Hepatocyte (in vitro differentiated cells): ENCODE data around the gene KNCN. TPM values are rescaled to one million over a fixed set of nuclear protein-coding genes. Genes with fewer than 3 reads are reported as not detected.

Experiments
- DNase-seq: peaks from one replicate; pipeline ENCODE4 v3.0.0-alpha.2; 2016; ENCODE audit warnings: low spot score
- H2AFZ ChIP-seq: fragments of 200-600 bp; sonication (generic); 2 replicates; pipeline ENCODE4 v1.6.0; 2016; ENCODE audit warnings: antibody characterized with exemption, mild to moderate bottlenecking
- H3K27ac ChIP-seq: fragments of 200-600 bp; sonication (generic); 2 replicates; pipeline ENCODE4 v1.5.1; 2016; ENCODE audit warnings: mild to moderate bottlenecking
- H3K27me3 ChIP-seq: fragments of 200-600 bp; sonication (generic); 2 replicates; pipeline ENCODE4 v1.6.1; 2016
- H3K36me3 ChIP-seq: fragments of 200-600 bp; sonication (generic); replicated peaks from 2 replicates; pipeline ENCODE4 v1.5.1; 2016; ENCODE audit warnings: low read depth; ENCODE audit not compliant: insufficient read depth
- H3K4me1 ChIP-seq: fragments of 200-600 bp; sonication (generic); 2 replicates; pipeline ENCODE4 v1.5.1; 2016; ENCODE audit warnings: mild to moderate bottlenecking, moderate library complexity; ENCODE audit not compliant: insufficient read depth
- H3K4me2 ChIP-seq: fragments of 200-600 bp; sonication (generic); 2 replicates; pipeline ENCODE4 v1.6.0; 2016
- H3K4me3 ChIP-seq: fragments of 200-600 bp; sonication (generic); 2 replicates; pipeline ENCODE4 v1.5.1; 2016; ENCODE audit warnings: mild to moderate bottlenecking
- H3K79me2 ChIP-seq: fragments of 200-600 bp; sonication (generic); 2 replicates; pipeline ENCODE4 v1.6.0; 2017; ENCODE audit warnings: mild to moderate bottlenecking
- H3K9me2 ChIP-seq: fragments of 200-600 bp; sonication (generic); replicated peaks from 2 replicates; pipeline ENCODE4 v1.6.0; 2017; ENCODE audit warnings: mild to moderate bottlenecking; ENCODE audit not compliant: insufficient read depth
- H3K9me3 ChIP-seq: fragments of 200-600 bp; sonication (generic); 2 replicates; pipeline ENCODE4 v1.5.1; 2016; ENCODE audit warnings: low read depth, mild to moderate bottlenecking
- H4K20me1 ChIP-seq: fragments of 200-600 bp; sonication (generic); 2 replicates; pipeline ENCODE4 v1.6.0; 2016; ENCODE audit warnings: mild to moderate bottlenecking; ENCODE audit not compliant: insufficient read depth, poor library complexity, severe bottlenecking
- EZH2 ChIP-seq: fragments of 200-600 bp; sonication (generic); IDR thresholded peaks from 2 replicates; pipeline ENCODE4 v1.6.1; 2016; ENCODE audit warnings: antibody characterized with exemption, mild to moderate bottlenecking, borderline replicate concordance
- EZH2phosphoT487 ChIP-seq: fragments of 200-600 bp; sonication (generic); IDR thresholded peaks from one replicate; pipeline ENCODE4 v1.6.1; 2018; ENCODE audit warnings: antibody characterized with exemption, mild to moderate bottlenecking, low read depth, moderate library complexity; ENCODE audit not compliant: unreplicated experiment, severe bottlenecking
- WGBS: methylation state at CpG from one replicate; pipeline ENCODE4 v1.1.6; 2016; ENCODE audit warnings: low lambda C conversion rate; ENCODE audit errors: missing lambda C conversion rate; 5-methylcytosine and 5-hydroxymethylcytosine counted together
- polyA plus RNA-seq: library from polyadenylated mRNA; unstranded; fragments of >200 nt; fragmentation: Nextera tagmentation; extraction: Ambion mirVana; gene quantifications from 2 replicates; pipeline ENCODE4 v1.2.1, GENCODE V29; 2016
- total RNA-seq: library from RNA; depleted of rRNA; stranded (reverse); fragments of >200 nt; gene quantifications from 2 replicates; pipeline ENCODE4 v1.2.3, GENCODE V29; 2014
- TF ChIP-seq, protein P1 (sequence below): fragments of 200-600 bp; sonication (generic); IDR thresholded peaks from 2 replicates; pipeline ENCODE4 v1.5.1; 2016; ENCODE audit warnings: antibody characterized with exemption, mild to moderate bottlenecking; ENCODE audit not compliant: poor library complexity

Gene KNCN
- total and polyA plus RNA-seq, 2 experiments from 2014 or later = not detected

DNA sequence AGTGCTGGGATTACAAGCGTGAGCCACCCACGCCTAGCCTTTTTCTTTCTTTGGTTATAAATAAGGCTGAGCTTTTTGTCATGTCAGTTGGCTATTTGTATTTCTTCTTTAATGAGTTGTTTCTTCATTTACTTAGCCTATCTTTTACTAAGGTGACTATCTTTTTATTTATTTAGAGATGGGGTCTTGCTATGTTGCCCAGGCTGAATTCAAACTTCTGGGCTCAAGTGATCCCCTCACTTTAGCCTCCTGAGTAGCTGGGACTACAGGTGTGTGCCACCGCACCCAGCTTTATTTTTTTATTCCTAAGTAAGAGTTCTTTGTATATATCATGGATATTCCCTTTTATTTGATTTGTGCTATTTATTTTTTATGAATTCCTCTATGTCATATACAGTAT lies 49.9 kb downstream of the KNCN start:
- Histone ChIP-seq H2AFZ (no peak overlapping the region), H3K9me2 (no peaks in the 10 kb centered on the region), H3K4me3 (no peak overlapping the region), H3K79me2 (no peaks in the 10 kb centered on the region), H3K4me2 (no peak overlapping the region), H4K20me1 (no peaks in the 10 kb centered on the region), H3K9me3 (no peaks in the 10 kb centered on the region), H3K27me3 (peaks cover 37% of the 10 kb centered on the region), H3K36me3 (no peaks in the 10 kb centered on the region), H3K27ac (no peak overlapping the region), H3K4me1 (no peaks in the 10 kb centered on the region)
- DNase-seq = no peak
- WGBS = 91% methylated on average over 3 of the region's 3 CpGs
- TF ChIP-seq EZH2phosphoT487 = no peak
- no peak for TF ChIP-seq EZH2
- TF ChIP-seq, protein P1, sequence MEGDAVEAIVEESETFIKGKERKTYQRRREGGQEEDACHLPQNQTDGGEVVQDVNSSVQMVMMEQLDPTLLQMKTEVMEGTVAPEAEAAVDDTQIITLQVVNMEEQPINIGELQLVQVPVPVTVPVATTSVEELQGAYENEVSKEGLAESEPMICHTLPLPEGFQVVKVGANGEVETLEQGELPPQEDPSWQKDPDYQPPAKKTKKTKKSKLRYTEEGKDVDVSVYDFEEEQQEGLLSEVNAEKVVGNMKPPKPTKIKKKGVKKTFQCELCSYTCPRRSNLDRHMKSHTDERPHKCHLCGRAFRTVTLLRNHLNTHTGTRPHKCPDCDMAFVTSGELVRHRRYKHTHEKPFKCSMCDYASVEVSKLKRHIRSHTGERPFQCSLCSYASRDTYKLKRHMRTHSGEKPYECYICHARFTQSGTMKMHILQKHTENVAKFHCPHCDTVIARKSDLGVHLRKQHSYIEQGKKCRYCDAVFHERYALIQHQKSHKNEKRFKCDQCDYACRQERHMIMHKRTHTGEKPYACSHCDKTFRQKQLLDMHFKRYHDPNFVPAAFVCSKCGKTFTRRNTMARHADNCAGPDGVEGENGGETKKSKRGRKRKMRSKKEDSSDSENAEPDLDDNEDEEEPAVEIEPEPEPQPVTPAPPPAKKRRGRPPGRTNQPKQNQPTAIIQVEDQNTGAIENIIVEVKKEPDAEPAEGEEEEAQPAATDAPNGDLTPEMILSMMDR = no peak

DNA sequence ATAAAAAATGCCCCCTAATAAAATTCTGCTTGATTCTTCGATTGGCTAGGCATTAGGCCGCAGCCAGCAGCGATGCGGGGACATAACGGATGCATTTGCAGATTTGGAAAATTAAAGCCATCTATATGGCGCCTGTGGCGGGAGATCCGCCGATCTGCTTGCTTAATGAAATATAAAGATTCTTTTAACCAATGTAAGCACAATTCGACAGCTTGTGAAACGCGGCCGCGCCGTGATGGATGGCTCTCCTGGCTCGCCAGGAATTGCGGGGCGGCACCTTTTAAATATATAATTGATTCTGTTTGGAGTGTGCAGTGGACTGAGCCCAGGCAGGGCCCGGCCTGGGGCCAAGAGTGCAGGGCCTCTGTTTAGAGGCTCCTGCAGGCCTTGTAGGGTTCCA lies 53.8 kb downstream of the KNCN start:
- 92% methylated on average over 19 of the region's 19 CpGs for WGBS
- no peaks in the 10 kb centered on the region for H3K36me3 ChIP-seq
- H3K27me3 ChIP-seq = peaks cover 64% of the 10 kb centered on the region

DNA sequence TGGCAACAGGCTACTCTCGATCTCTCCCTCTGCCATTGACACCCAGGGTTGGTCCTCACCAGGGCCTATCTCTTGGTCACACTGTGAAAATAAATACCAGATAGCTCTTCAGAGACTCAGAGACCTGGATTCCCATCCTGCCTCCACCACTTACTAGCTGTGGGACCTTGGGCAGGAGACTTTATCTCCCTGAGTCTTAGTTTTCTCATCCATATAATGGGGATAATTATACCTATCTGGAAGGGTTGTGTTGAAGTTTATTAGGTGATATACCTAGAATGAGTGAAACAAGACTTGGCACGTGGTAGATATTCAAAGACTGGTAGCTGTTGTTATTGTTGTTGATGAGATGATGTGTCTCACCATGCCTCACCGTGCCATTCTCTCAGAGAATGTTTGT lies 54.4 kb downstream of the KNCN start:
- no peaks in the 10 kb centered on the region for H4K20me1 ChIP-seq
- H3K4me2 ChIP-seq = no peak overlapping the region
- H3K79me2 ChIP-seq = no peaks in the 10 kb centered on the region
- H3K36me3 ChIP-seq = no peaks in the 10 kb centered on the region
- no peaks in the 10 kb centered on the region for H3K9me2 ChIP-seq
- H3K27me3 ChIP-seq = peaks cover 64% of the 10 kb centered on the region
- no peaks in the 10 kb centered on the region for H3K9me3 ChIP-seq
- H3K4me1 ChIP-seq = no peaks in the 10 kb centered on the region
- no peak overlapping the region for H2AFZ ChIP-seq
- DNase-seq = no peak
- TF ChIP-seq, protein P1 = no peak
- no peak for TF ChIP-seq EZH2phosphoT487
- TF ChIP-seq EZH2 = no peak
- H3K27ac ChIP-seq = no peak overlapping the region
- WGBS = 71% methylated on average over 3 of the region's 3 CpGs
- H3K4me3 ChIP-seq = no peak overlapping the region

More for the DNA sequence above, 53.8 kb downstream of the KNCN start:
- no peaks in the 10 kb centered on the region for H3K79me2 ChIP-seq
- H3K27ac ChIP-seq = no peak overlapping the region
- no peaks in the 10 kb centered on the region for H3K4me1 ChIP-seq
- H3K9me2 ChIP-seq = no peaks in the 10 kb centered on the region
- no peak overlapping the region for H3K4me2 ChIP-seq
- TF ChIP-seq, protein P1 = no peak
- TF ChIP-seq EZH2phosphoT487 = no peak
- no peak for TF ChIP-seq EZH2
- H3K9me3 ChIP-seq = no peaks in the 10 kb centered on the region
- no peak for DNase-seq
- H4K20me1 ChIP-seq = no peaks in the 10 kb centered on the region
- H3K4me3 ChIP-seq = no peak overlapping the region
- H2AFZ ChIP-seq = no peak overlapping the region

DNA sequence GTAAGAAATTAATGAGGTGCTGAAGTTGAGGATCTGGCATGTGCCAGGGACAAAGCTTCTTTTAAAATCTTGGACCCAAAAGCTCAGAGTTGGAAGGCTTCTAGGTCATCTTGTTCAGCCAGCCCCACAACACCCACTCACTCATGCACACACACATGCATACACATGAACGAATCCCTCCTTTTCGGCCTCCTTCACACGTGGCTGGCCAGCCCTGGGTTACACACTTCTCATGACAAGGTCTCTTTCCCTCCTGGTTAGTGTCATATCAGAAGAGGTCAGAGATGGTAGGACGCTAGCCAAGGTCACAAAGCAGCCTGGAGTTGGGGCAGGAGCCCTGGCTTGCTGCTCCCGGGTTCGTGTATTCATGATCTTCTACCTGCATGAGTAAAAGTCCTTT lies 54.9 kb downstream of the KNCN start:
- H3K27ac ChIP-seq = no peak overlapping the region
- TF ChIP-seq EZH2phosphoT487 (no peak), EZH2 (no peak)
- TF ChIP-seq, protein P1 = no peak
- H3K27me3 ChIP-seq = peaks cover 64% of the 10 kb centered on the region
- no peaks in the 10 kb centered on the region for H3K9me3 ChIP-seq
- no peaks in the 10 kb centered on the region for H3K36me3 ChIP-seq
- H2AFZ ChIP-seq = no peak overlapping the region
- H3K4me2 ChIP-seq = no peak overlapping the region
- H3K4me1 ChIP-seq = no peaks in the 10 kb centered on the region
- H3K4me3 ChIP-seq = no peak overlapping the region
- H3K9me2 ChIP-seq = no peaks in the 10 kb centered on the region
- WGBS = 79% methylated on average over 6 of the region's 6 CpGs
- DNase-seq = no peak
- H3K79me2 ChIP-seq = no peaks in the 10 kb centered on the region
- H4K20me1 ChIP-seq = no peaks in the 10 kb centered on the region
